Endothelial cell of hepatic sinusoid (primary cell): ENCODE data around the gene IGFBP1.

Experiments used
- in situ Hi-C: cut with HindIII; loops from 2 replicates; pipeline ENCODE4 v1.10.0; 2017; ENCODE audit warnings: low sequenced_read_pairs

The IGFBP1 gene

DNA sequence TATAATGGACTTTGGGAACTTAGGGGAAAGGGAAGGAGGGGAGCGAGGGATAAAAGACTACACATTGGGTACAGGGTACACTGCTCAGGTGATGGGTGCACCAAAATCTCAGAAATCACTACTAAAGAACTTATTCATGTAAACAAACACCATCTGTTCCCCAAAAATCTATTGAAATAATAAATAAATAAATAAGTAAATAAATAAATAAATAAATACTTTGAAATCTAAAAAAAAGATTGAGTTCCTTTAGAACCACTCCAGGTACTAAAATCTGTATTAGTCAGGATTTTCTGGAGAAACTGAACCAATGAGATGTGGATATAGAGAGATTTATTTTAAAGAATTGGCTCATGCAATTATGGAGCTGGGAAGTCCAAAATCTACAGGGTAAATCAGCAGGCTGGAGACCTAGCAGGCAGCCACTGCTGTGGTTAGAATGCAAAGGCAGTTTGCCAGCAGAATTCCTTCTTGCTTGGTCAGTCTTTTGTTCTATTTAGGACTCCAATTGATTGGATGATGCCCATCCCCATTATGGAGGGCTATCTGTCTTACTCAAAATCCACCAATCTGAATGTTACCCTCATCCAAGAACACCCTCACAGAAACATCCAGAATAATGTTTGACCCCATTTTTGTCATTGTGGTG, 8.9 kb downstream of the IGFBP1 start:
- in situ Hi-C loops = no loop called here

DNA sequence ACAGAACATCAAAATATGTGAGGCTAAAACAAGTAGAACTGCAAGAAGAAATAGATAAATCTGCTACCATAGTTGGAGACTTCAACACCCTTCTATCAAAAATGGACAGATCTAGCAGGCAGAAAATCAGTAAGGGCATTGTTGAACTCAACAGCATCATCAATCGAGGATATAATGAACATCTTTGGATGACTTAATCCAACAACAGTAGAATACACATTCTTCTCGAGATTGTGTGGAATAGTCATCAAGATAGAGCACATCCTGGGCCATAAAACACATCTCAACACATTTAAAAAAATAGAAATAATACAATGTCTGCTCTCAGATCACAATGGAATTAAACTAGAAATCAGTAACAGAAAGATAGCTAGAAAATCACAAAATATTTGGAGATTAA, 9.9 kb downstream of the IGFBP1 start:
- in situ Hi-C loops = no loop called here

DNA sequence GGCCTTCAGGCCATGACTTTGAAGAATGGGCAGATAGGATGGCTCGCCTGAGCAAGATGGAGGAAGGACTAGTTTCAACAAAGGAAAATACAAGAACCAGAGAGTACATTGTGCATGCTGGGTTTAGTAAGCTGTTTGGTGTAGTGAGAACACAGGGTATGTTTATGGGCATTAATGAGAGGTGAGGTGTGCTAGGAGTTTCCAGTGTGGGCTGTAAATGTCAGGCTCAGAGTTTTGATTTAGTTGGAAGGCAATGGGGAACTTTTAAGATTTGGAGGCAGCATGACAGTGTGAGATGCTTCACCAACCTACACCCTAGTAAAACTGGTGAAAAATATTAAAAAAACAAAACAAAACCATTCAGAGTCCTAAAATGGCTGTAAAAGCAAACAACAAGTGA, 13.3 kb downstream of the IGFBP1 start:
- in situ Hi-C loops = no loop called here

GRCh38 chr7:45902820-45903219, 14.5 kb downstream of the IGFBP1 start:
- in situ Hi-C loops = no loop called here

- in situ Hi-C loops = no loop called here
Measured at GRCh38 chr7:45909561-45909960, 21.3 kb downstream of the IGFBP1 start.

DNA sequence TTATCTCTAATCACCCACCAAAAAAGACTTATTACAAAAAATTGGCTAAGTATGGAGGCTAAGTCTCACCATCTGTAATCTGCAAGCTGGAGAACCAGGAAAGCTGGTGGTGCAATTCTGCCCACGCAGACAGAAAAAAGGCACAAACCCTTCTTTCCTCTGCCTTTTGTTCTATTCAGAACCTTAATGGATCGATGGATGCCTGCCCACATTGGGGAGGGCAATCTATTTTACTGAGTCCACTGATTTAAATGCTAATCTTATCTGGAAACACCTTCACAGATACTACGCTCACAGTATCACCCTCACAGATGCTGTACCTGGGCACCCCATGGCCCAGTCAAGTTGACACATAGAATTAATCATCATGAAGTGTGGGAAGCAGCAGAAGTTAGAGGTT, 22.6 kb downstream of the IGFBP1 start:
- in situ Hi-C loops = no loop called here

DNA sequence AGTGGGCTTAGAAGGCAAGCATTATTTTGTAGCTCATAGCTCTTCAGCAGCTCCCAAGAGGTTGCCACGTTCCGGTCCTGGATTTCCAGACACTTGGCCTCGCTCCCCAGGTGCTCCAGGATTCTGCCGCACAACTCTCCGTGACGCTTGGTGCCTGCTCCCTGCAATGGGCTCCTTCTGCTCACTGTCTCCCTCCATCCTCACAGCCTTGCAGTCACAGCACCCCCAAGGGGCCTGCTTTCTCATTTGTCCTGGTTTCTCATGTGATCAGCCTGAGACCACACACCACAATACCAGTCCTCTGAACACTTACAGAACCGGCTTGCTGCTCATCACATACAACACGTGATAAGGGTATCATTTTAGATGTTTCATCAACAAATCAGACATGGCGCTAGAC, 23.0 kb downstream of the IGFBP1 start:
- in situ Hi-C loops = no loop called here

- in situ Hi-C loops = no loop called here
Measured at GRCh38 chr7:45912972-45913371, 24.7 kb downstream of the IGFBP1 start.

GRCh38 chr7:45914911-45915310, 26.6 kb downstream of the IGFBP1 start:
- in situ Hi-C loops = no loop called here

DNA sequence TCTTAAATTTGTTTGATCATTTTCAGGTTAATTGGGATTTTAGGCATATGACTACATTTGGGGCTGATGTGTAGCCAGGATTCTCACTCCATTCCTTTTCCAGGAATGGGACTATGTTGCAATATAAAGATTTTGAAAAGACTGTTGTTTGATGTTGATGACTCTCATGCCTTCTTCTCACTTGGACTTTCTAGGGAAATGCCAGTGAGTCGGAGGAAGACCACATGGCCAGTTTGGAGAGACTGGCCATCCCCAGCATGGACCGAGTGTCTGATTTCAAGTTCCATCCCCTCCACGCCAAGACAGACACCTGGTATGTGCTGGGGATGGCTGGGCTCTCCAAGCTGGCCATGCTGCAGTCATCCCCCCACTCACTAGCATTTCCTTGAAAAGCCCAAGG, 27.3 kb downstream of the IGFBP1 start:
- in situ Hi-C loops = no loop called here

- in situ Hi-C loops = no loop called here
Measured at GRCh38 chr7:45917064-45917463, 28.8 kb downstream of the IGFBP1 start.

DNA sequence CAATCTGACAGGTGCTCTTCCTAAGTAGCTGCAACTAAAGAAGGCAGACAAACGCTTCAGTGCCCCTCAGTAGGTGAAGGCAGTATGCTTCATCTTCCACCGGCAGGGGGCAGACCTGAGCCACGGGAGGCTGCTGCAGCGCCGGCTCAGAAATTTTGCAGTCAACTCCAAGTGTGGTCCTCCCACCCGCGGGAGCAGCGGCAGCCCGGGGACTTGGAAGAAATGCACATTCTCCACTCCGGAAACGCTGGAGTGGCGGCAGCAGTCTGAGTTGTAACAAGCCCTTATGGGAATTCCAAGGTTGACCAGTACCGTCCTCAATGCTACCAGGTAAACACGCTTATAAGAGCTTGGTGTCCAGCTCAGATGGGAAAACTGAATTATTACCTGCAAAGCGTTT, 29.4 kb downstream of the IGFBP1 start:
- in situ Hi-C loops = no loop called here

DNA sequence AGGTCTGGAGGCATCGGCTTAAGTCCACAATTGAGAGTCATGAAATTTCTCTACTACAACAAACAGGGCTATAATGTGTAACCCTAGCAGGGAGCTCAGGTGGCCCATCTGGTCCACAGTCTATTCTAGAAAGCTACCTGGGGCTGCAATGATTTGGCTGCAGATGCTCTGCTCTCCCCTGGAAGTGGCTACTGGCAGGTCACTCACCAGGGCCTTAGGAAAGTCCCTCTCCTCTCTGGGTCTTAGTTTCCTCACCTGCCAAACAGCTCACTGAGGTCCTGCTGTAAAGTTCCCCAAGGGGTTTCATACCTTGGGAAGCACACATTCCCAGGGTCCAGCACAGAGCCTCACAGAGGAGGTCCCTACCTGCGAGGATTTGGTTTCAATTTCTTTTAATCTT, 30.3 kb downstream of the IGFBP1 start:
- in situ Hi-C loops = no loop called here

GRCh38 chr7:45919231-45919784, 31.0 kb downstream of the IGFBP1 start:
- in situ Hi-C loops = no loop called here

DNA sequence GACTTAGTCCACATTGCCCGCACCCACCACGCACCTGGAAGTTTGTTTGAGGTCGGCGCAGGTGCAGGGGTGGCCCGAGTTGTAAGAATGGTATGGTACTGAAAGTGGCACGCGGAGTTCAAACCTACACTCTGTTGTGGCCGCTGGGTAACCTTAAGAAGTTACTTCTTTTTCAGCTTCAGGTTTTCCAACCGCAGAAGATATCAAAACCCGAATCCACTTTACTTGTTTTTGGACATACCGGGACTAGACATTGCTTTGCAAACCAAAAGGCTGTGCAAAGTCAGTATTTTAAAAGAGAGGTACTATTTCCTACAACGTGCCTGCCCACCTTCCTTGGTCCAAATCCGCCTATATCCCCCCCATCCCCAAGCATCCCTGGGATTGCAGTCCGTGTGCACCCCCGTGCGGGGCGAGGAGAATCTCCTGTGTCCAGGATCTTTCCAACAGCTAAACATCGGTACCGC, 31.7 kb downstream of the IGFBP1 start:
- in situ Hi-C loops = loop anchor here (10.0 kb wide), 1 partner anchor 435 kb away; no protein-coding TSS in a partner anchor

- in situ Hi-C loops = loop anchor here (10.0 kb wide), 1 partner anchor 434 kb away; no protein-coding TSS in a partner anchor
Measured at GRCh38 chr7:45920502-45921380, 32.5 kb downstream of the IGFBP1 start, which contains the start of gene IGFBP3. IGFBP3 (minus strand) TSS chr7:45921272; CDS start chr7:45921140, 132 bp downstream.

GRCh38 chr7:45921381-45921698, 33.1 kb downstream of the IGFBP1 start:
- in situ Hi-C loops = loop anchor here (10.0 kb wide), 1 partner anchor 433 kb away; no protein-coding TSS in a partner anchor

DNA sequence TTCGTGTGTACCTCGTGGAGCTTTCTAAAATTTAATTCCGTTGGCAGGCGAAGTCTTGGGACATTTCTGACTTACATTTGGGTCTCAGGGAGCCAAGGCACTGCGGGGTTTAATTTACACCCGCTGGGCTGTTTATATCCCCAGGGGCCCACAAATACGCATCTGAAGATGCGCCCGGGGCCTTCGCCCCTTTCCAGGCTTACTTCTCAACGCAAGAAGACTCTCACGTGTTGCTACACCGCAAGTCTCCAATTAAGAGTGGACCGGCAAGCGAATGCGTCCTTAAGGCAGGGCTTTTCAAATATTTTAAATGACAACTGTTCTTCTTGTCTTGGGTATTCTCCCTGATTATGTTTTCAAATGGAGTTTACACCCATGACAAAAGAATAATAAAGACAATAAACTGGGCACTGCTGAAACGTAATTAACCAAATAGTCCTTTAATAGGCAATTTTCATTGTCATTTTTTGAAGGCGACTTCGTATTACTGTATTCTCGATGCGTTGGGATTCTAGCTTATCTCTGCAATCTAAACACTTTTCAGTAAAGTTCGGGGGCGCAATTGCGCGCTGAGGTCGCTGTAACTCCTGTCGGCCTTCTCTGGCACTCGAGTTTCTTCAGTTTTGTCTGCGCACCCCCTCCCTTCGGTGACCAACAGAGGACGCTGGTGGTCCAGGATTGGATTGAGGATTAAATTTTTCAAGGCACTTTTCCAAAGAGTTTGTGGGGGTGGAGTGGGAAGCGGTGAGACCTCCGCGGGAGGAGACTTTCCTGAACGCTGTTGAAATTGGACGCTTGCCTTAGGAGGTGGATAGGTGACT, 33.6 kb downstream of the IGFBP1 start:
- in situ Hi-C loops = loop anchor here (10.0 kb wide), 1 partner anchor 433 kb away; no protein-coding TSS in a partner anchor

DNA sequence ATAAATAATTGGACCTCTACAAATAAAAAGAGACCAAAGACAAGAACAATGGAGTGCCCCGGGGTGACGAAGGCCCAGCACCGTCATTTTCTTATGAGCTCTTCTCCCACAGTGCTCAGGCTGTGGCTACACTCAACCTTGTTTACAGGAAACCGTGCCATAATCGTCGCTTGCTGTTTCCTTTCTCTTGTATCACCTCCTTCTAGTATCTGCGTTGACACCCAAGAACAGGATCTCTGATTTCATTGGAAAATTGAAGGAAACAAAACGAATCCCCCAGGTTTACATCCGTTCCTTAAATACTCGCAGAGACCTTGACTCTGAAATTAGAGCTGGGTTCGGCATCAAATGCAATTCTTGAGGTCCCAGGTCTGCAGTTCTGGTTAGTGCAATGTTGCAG, 34.5 kb downstream of the IGFBP1 start:
- in situ Hi-C loops = loop anchor here (10.0 kb wide), 1 partner anchor 432 kb away; no protein-coding TSS in a partner anchor

DNA sequence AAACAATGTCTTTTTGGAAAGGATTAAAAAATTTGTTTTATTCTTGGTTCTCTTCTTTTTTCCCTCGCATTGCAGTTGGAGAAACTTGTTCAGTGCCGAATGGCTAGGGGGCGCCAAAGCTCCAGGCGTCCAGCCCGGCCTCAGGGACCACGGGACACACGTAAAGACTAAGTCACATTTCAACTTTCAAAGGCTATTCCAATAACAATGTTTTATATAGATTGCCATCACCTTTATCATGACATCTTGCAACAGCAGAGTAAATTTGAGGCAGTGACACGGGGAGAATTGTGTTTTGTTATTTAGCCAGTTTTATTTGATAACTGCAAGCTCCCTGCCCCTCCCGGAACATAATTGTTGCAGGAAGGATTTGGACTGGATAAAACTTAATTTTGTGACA, 35.0 kb downstream of the IGFBP1 start:
- in situ Hi-C loops = loop anchor here (10.0 kb wide), 1 partner anchor 432 kb away; no protein-coding TSS in a partner anchor

DNA sequence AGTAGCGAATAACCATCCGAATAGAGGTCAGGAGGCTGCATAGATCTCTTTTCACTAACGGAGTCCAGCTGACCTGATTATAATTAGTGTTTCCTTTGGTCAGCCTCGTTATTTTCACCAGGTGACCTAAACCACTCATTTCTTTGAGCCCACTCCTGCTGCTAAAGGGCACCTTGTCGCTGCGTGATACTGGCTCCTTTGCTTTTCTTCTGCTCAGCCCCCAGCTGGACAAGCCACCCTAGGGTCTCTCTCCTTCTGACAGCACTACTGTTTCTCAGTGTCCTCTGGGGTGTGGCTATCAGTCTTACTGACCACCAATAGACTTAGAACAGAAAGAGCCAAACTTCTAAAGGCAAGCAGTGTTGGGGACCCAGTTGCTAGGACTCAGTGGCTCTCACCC, 35.5 kb downstream of the IGFBP1 start:
- in situ Hi-C loops = loop anchor here (10.0 kb wide), 1 partner anchor 431 kb away; no protein-coding TSS in a partner anchor
